GM06990 (cell line): Measurements from ENCODE around the gene HTR2A.
A peak's percentile ranks its signal among the peaks of the same experiment; 100 is the strongest.

Experiments used
- DNase-seq: peaks from one replicate; pipeline ENCODE4 v3.0.0-alpha.2; 2011; ENCODE audit not compliant: insufficient read length; ENCODE audit errors: extremely low read depth
- H3K27me3 ChIP-seq: replicated peaks from 2 replicates; pipeline ENCODE4 v1.6.0; 2011; ENCODE audit warnings: low read length; ENCODE audit not compliant: control insufficient read depth, insufficient read depth
- H3K36me3 ChIP-seq: 2 replicates; pipeline ENCODE4 v1.5.1; 2011; ENCODE audit warnings: low read length; ENCODE audit not compliant: control insufficient read depth, insufficient read depth
- H3K4me3 ChIP-seq: replicated peaks from 2 replicates; pipeline ENCODE4 v1.5.1; 2011; ENCODE audit warnings: low read depth, mild to moderate bottlenecking, control low read depth, low read length
- CTCF ChIP-seq: IDR thresholded peaks from 2 replicates; pipeline ENCODE4 v1.5.1; 2011; ENCODE audit warnings: low read length, control low read depth, mild to moderate bottlenecking, inconsistent platforms; ENCODE audit not compliant: insufficient read depth, poor library complexity, severe bottlenecking

The HTR2A gene

GRCh38 chr13:46893798-46894560 lies 2.9 kb downstream of the HTR2A start:
- Histone ChIP-seq H3K27me3 (no peaks in the 10 kb centered on the region; the same call in 1 of the 2 replicates), H3K36me3 (no peaks in the 10 kb centered on the region), H3K4me3 (peak overlapping the region; percentile 62)
- peak; percentile 99 for TF ChIP-seq CTCF
- DNase-seq = peak; percentile 64

- Histone ChIP-seq H3K4me3 (no peak overlapping the region), H3K27me3 (no peaks in the 10 kb centered on the region; the same call in 1 of the 2 replicates), H3K36me3 (no peaks in the 10 kb centered on the region)
- DNase-seq = no peak
- TF ChIP-seq CTCF = no peak
Observed at GRCh38 chr13:46893221-46893740, 3.6 kb downstream of the HTR2A start.

- DNase-seq = no peak
- no peak overlapping the region for H3K4me3 ChIP-seq
- no peaks in the 10 kb centered on the region for H3K36me3 ChIP-seq
- no peak for TF ChIP-seq CTCF
- H3K27me3 ChIP-seq = no peaks in the 10 kb centered on the region
Observed at GRCh38 chr13:46885018-46885417, 11.8 kb downstream of the HTR2A start.

- TF ChIP-seq CTCF = no peak
- no peaks in the 10 kb centered on the region for H3K27me3 ChIP-seq
- DNase-seq = no peak
- H3K36me3 ChIP-seq = no peaks in the 10 kb centered on the region
- H3K4me3 ChIP-seq = no peak overlapping the region
Observed at GRCh38 chr13:46884531-46884930, 12.3 kb downstream of the HTR2A start.

GRCh38 chr13:46881621-46882020 lies 15.2 kb downstream of the HTR2A start:
- Histone ChIP-seq H3K27me3 (no peaks in the 10 kb centered on the region), H3K4me3 (no peak overlapping the region), H3K36me3 (no peaks in the 10 kb centered on the region)
- no peak for DNase-seq
- TF ChIP-seq CTCF = no peak
